ENCODE measurements around the gene CEACAM4.

DNA sequence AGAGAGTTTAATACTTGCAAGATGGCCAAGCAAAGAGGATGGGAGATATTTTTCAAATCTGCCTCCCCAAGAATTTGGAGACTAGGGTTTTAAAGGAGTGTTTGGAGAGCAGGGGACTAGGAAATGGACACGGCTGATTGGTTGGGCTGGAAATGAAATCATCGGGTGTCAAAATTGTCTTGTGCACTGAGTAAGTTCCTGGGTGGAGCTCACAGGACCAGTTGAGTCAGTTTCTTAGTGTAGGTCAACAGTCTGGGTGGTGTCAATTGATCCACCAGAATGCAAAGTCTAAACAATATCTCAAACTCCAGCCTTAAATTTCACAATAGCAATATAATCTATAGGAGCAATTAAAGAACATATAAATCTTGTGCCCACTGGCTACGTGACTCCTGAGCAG, 23.0 kb upstream of the CEACAM4 start:
- no peak for TF ChIP-seq POLR2A (IDR thresholded peaks at IDR 0.05; ENCODE audit: low read depth)
- TF ChIP-seq, protein P1, sequence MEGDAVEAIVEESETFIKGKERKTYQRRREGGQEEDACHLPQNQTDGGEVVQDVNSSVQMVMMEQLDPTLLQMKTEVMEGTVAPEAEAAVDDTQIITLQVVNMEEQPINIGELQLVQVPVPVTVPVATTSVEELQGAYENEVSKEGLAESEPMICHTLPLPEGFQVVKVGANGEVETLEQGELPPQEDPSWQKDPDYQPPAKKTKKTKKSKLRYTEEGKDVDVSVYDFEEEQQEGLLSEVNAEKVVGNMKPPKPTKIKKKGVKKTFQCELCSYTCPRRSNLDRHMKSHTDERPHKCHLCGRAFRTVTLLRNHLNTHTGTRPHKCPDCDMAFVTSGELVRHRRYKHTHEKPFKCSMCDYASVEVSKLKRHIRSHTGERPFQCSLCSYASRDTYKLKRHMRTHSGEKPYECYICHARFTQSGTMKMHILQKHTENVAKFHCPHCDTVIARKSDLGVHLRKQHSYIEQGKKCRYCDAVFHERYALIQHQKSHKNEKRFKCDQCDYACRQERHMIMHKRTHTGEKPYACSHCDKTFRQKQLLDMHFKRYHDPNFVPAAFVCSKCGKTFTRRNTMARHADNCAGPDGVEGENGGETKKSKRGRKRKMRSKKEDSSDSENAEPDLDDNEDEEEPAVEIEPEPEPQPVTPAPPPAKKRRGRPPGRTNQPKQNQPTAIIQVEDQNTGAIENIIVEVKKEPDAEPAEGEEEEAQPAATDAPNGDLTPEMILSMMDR (IDR thresholded peaks at IDR 0.05): no peak

Data from esophagus muscularis mucosa (tissue), 3 donors.